ENCODE results near the gene SIGLEC11. TPM values are rescaled to one million over a fixed set of nuclear protein-coding genes. Genes with fewer than 3 reads are reported as not detected.

Gene SIGLEC11
- total RNA-seq, 3 donors from 2014 or later (not counting 1 experiment from before 2014, with no cell fraction given), result 0.40 to 0.75 TPM; not detected in 1

DNA sequence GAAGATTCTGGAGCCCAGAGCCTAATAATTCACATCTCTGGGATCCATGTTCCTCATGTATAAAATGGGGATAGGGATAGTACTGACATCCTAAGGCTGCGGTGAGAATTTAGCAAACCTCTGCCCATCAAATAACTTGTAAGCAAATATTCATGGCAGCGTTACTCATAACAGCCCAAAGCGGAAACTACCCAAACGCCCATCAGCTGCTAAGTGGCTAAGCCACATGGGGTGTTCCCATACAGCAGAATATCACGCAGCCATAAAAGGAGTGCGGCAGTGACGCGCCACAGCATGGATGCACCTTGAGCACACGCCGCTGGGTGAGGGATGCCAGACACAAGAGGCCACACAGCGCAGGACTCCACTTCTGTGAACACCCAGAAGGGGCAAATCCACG is 44.5 kb upstream of the SIGLEC11 start:
- H3K36me3 Mint-ChIP-seq, result no peaks in the 10 kb centered on the region
- WGBS (ENCODE audit: insufficient coverage), result 87% methylated on average over 12 of the region's 12 CpGs

DNA sequence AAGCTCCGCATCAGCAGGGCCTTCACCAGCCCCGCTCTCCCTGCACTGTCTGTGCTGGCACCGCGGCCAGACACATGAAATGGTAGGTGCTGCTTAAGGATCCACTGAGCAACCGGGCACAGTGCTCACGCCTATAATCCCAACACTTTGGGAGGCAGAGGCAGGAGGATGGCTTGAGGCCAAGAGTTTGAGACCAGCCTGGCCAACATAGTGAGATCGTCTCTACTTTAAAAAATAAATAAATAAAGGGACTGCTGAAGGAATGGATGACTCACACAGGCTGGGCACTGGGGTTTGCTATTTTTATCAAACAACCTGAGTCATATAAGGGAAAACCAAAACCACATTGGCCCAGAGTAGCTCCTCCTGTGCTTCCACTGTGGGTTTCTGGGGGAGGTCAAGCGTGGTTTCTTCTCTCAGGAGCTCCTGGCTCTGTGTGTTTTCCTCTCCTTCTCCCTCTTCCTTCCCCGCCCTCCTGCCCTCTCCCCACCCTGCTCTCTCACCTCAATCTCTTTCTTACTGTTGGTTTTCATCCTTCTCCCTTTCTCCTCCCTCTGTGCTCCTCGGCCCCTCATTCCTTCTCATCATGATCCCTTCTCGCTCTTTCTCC is 42.9 kb upstream of the SIGLEC11 start:
- 57% methylated on average over 10 of the region's 11 CpGs for WGBS (ENCODE audit: insufficient coverage)
- H3K27me3 ChIP-seq (ENCODE audit: control insufficient read depth, insufficient read depth, low read length), result no peaks in the 10 kb centered on the region
- ATAC-seq, result peak; percentile 51 to 69 (median 58)

More for the DNA sequence above, 44.5 kb upstream of the SIGLEC11 start:
- Mint-ChIP-seq H3K9me3 (no peaks in the 10 kb centered on the region), H3K27ac (no peak overlapping the region), H3K4me3 (no peak overlapping the region), H3K4me1 (peaks cover 46 to 59% of the 10 kb centered on the region in 2 donors), H3K27me3 (ENCODE audit: low read depth in 2 of 2) (no peaks in the 10 kb centered on the region)
- peaks cover 53% of the 10 kb centered on the region for H3K36me3 ChIP-seq (ENCODE audit: control insufficient read depth, insufficient read depth, low read length)
- H3K4me3 ChIP-seq (ENCODE audit: low read length), result no peak overlapping the region
- H3K9me3 ChIP-seq (ENCODE audit: control insufficient read depth, insufficient read depth, low read length), result no peaks in the 10 kb centered on the region
- TF ChIP-seq, protein P1, sequence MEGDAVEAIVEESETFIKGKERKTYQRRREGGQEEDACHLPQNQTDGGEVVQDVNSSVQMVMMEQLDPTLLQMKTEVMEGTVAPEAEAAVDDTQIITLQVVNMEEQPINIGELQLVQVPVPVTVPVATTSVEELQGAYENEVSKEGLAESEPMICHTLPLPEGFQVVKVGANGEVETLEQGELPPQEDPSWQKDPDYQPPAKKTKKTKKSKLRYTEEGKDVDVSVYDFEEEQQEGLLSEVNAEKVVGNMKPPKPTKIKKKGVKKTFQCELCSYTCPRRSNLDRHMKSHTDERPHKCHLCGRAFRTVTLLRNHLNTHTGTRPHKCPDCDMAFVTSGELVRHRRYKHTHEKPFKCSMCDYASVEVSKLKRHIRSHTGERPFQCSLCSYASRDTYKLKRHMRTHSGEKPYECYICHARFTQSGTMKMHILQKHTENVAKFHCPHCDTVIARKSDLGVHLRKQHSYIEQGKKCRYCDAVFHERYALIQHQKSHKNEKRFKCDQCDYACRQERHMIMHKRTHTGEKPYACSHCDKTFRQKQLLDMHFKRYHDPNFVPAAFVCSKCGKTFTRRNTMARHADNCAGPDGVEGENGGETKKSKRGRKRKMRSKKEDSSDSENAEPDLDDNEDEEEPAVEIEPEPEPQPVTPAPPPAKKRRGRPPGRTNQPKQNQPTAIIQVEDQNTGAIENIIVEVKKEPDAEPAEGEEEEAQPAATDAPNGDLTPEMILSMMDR (IDR thresholded peaks at IDR 0.05), result no peak
- DNase-seq, result no peak
- H3K4me1 ChIP-seq (ENCODE audit: control insufficient read depth, insufficient read depth, low read length), result peaks cover 50% of the 10 kb centered on the region
- intact Hi-C loops (cut with micrococcal nuclease), result loop anchor here (2.0 kb wide), 1 partner anchor 19 kb away; the partner anchor contains the start of gene VRK3
- no peak for ATAC-seq
- no peaks in the 10 kb centered on the region for H3K27me3 ChIP-seq (ENCODE audit: control insufficient read depth, insufficient read depth, low read length)
- H3K27ac ChIP-seq (ENCODE audit: low read length), result no peak overlapping the region

DNA sequence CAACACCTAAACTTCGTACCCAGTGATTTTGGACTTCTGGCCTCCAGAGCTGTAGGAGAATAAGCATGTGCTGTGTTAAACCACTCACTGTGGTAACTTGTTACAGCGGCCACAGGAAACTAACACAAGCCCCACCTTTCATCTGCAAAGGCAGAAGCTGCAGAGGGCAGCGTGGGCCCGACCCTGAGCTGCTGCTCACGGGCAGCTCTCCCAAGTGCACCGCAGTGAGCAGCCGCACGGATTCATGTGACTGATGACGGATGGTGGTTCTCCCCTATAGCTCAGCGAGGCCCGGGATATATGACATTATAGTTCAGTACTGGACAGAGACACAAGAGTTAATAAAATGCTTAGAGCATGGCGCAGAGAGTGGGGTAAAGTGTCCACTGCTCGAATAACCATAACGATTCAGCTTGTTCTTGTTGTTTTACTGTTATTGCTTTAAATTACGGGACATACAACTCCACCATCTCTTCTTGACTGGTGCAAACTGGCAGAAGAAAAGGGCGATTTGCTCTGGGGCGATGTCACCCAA is 42.3 kb upstream of the SIGLEC11 start:
- H3K36me3 ChIP-seq (ENCODE audit: control insufficient read depth, insufficient read depth, low read length), result peaks cover 60% of the 10 kb centered on the region
- H3K4me1 Mint-ChIP-seq, result peaks cover 46 to 56% of the 10 kb centered on the region in 2 donors
- DNase-seq, result peak; percentile 25 to 60
- peak overlapping the region; percentile 17 for H3K4me3 ChIP-seq (ENCODE audit: low read length)
- peak overlapping the region; percentile 71 for H3K27ac ChIP-seq (ENCODE audit: low read length)
- H3K27me3 ChIP-seq (ENCODE audit: control insufficient read depth, insufficient read depth, low read length), result no peaks in the 10 kb centered on the region
- no peaks in the 10 kb centered on the region for H3K9me3 ChIP-seq (ENCODE audit: control insufficient read depth, insufficient read depth, low read length)
- H3K36me3 Mint-ChIP-seq, result no peaks in the 10 kb centered on the region
- TF ChIP-seq, protein P1 (IDR thresholded peaks at IDR 0.05), result no peak
- peak overlapping the region; percentile 87 to 90 for H3K27ac Mint-ChIP-seq
- H3K4me1 ChIP-seq (ENCODE audit: control insufficient read depth, insufficient read depth, low read length), result peaks cover 50% of the 10 kb centered on the region
- 53% methylated on average over 17 of the region's 17 CpGs for WGBS (ENCODE audit: insufficient coverage)
- H3K4me3 Mint-ChIP-seq, result peak overlapping the region; percentile 79
- no peaks in the 10 kb centered on the region for H3K9me3 Mint-ChIP-seq
- ATAC-seq, result peak; percentile 80 to 92 (median 84)
- H3K27me3 Mint-ChIP-seq (ENCODE audit: low read depth in 2 of 2), result no peaks in the 10 kb centered on the region
- intact Hi-C loops (cut with micrococcal nuclease), result no loop called here

More for the DNA sequence above, 42.9 kb upstream of the SIGLEC11 start:
- Histone ChIP-seq H3K4me1 (ENCODE audit: control insufficient read depth, insufficient read depth, low read length) (peaks cover 50% of the 10 kb centered on the region), H3K4me3 (ENCODE audit: low read length) (peak overlapping the region; percentile 17), H3K9me3 (ENCODE audit: control insufficient read depth, insufficient read depth, low read length) (no peaks in the 10 kb centered on the region), H3K36me3 (ENCODE audit: control insufficient read depth, insufficient read depth, low read length) (peaks cover 60% of the 10 kb centered on the region), H3K27ac (ENCODE audit: low read length) (peak overlapping the region; percentile 71)
- H3K27me3 Mint-ChIP-seq (ENCODE audit: low read depth in 2 of 2), result no peaks in the 10 kb centered on the region
- no peaks in the 10 kb centered on the region for H3K9me3 Mint-ChIP-seq
- H3K27ac Mint-ChIP-seq, result peak overlapping the region; percentile 87 to 90
- peaks cover 46 to 61% of the 10 kb centered on the region in 2 donors for H3K4me1 Mint-ChIP-seq
- H3K36me3 Mint-ChIP-seq, result no peaks in the 10 kb centered on the region
- TF ChIP-seq, protein P1 (IDR thresholded peaks at IDR 0.05), result no peak
- intact Hi-C loops (cut with micrococcal nuclease), result loop anchor here (2.0 kb wide), 1 partner anchor 21 kb away; the partner anchor contains the start of gene VRK3
- DNase-seq, result peak; percentile 44 to 45
- H3K4me3 Mint-ChIP-seq, result peak overlapping the region; percentile 79
